ENCODE measurements around the gene MAP3K21. TPM values are rescaled to one million over a fixed set of nuclear protein-coding genes. Genes with fewer than 3 reads are reported as not detected.

Gene MAP3K21
- total RNA-seq, 4 donors from 2014 or later, result 6.4 to 12.4 (median 9.0) TPM

- Histone ChIP-seq H3K9me3 (no peaks in the 10 kb centered on the region), H3K4me1 (no peaks in the 10 kb centered on the region), H3K4me3 (replicated peaks in 1 of 3) (no peak overlapping the region), H3K27ac (no peak overlapping the region), H3K36me3 (peaks cover 0 to 6% of the 10 kb centered on the region in 2 donors), H3K27me3 (no peaks in the 10 kb centered on the region)
- WGBS, 2 donors, result 78 to 92% methylated on average over 3 of the region's 3 CpGs
- intact Hi-C loops (cut with DNase I), result no loop called here
- TF ChIP-seq POLR2A (IDR thresholded peaks at IDR 0.05), result no peak
- TF ChIP-seq, protein P1, sequence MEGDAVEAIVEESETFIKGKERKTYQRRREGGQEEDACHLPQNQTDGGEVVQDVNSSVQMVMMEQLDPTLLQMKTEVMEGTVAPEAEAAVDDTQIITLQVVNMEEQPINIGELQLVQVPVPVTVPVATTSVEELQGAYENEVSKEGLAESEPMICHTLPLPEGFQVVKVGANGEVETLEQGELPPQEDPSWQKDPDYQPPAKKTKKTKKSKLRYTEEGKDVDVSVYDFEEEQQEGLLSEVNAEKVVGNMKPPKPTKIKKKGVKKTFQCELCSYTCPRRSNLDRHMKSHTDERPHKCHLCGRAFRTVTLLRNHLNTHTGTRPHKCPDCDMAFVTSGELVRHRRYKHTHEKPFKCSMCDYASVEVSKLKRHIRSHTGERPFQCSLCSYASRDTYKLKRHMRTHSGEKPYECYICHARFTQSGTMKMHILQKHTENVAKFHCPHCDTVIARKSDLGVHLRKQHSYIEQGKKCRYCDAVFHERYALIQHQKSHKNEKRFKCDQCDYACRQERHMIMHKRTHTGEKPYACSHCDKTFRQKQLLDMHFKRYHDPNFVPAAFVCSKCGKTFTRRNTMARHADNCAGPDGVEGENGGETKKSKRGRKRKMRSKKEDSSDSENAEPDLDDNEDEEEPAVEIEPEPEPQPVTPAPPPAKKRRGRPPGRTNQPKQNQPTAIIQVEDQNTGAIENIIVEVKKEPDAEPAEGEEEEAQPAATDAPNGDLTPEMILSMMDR (IDR thresholded peaks at IDR 0.05), result no peak
- no peak for DNase-seq
Observed at GRCh38 chr1:233383984-233384383, 56.5 kb downstream of the MAP3K21 start.

- no peaks in the 10 kb centered on the region for H3K4me1 ChIP-seq
- intact Hi-C loops (cut with DNase I), result no loop called here
- TF ChIP-seq, protein P1 (IDR thresholded peaks at IDR 0.05), result no peak
- no peak for TF ChIP-seq POLR2A (IDR thresholded peaks at IDR 0.05)
- no peaks in the 10 kb centered on the region for H3K27me3 ChIP-seq
- H3K36me3 ChIP-seq, result peaks cover 0 to 6% of the 10 kb centered on the region in 2 donors
- no peak overlapping the region for H3K27ac ChIP-seq
- peak in 1 of 2 donors; percentile 13 for DNase-seq
- no peak overlapping the region for H3K4me3 ChIP-seq (replicated peaks in 1 of 3)
- WGBS, 2 donors, result 88 to 92% methylated on average over 2 of the region's 2 CpGs
- H3K9me3 ChIP-seq, result no peaks in the 10 kb centered on the region
Observed at GRCh38 chr1:233386336-233386735, 58.8 kb downstream of the MAP3K21 start.

GRCh38 chr1:233387585-233387984 is 60.1 kb downstream of the MAP3K21 start:
- DNase-seq, result no peak
- no peak overlapping the region for H3K4me3 ChIP-seq (replicated peaks in 1 of 3)
- H3K9me3 ChIP-seq, result no peaks in the 10 kb centered on the region
- no peak for TF ChIP-seq POLR2A (IDR thresholded peaks at IDR 0.05)
- TF ChIP-seq, protein P1 (IDR thresholded peaks at IDR 0.05), result no peak
- 66 to 77% methylated on average over 3 of the region's 3 CpGs for WGBS, 2 donors
- H3K27me3 ChIP-seq, result no peaks in the 10 kb centered on the region
- intact Hi-C loops (cut with DNase I), result no loop called here
- no peak overlapping the region for H3K27ac ChIP-seq
- H3K36me3 ChIP-seq, result peaks cover 0 to 1% of the 10 kb centered on the region in 2 donors
- H3K4me1 ChIP-seq, result no peaks in the 10 kb centered on the region

DNA sequence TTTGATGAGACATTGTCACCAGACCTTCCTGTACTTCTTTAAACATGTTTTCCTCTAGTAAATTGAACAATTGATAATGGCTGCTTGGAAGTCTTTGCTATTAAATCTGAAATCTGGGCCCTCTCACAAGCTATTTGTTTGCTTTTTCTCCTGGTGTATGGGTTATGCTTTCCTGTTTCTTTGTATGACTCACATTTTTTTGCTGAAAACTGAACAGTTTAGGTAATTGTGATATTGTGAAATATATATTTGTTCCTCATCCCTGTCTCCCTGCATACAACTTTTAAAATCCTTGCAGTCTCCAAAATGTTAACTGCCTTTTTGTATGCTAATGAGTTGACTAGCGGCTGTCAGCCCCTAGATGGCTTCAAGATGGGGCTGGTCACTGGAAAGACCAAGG is 61.6 kb downstream of the MAP3K21 start:
- no peaks in the 10 kb centered on the region for H3K36me3 ChIP-seq
- intact Hi-C loops (cut with DNase I), result no loop called here
- DNase-seq, result no peak
- H3K4me1 ChIP-seq, result no peaks in the 10 kb centered on the region
- no peaks in the 10 kb centered on the region for H3K27me3 ChIP-seq
- WGBS, 2 donors, result 92 to 93% methylated on average over 1 of the region's 1 CpG
- TF ChIP-seq, protein P1 (IDR thresholded peaks at IDR 0.05), result no peak
- no peaks in the 10 kb centered on the region for H3K9me3 ChIP-seq
- no peak overlapping the region for H3K4me3 ChIP-seq (replicated peaks in 1 of 3)
- no peak overlapping the region for H3K27ac ChIP-seq

DNA sequence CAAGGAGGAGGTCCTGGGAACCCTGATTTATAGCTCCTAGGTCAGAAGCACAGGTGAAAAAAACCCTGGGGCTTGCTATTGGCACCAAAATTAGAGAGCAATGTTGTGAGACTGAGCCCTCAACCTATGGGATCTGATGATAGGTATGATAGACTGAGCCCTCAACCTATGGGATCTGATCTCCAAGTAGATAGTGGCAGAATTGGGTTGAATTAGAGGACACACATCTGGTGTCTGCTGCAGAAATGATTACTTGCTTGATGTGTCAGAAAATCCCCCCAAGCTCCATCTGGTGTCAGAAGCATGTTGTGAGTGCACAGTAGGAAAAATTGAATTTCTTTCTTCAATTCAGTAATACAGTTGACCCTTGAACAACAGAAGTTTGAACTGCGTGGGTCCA is 62.4 kb downstream of the MAP3K21 start:
- WGBS, 2 donors, result 91 to 96% methylated on average over 1 of the region's 1 CpG
- H3K27me3 ChIP-seq, result no peaks in the 10 kb centered on the region
- no peaks in the 10 kb centered on the region for H3K36me3 ChIP-seq
- H3K4me3 ChIP-seq (replicated peaks in 1 of 3), result no peak overlapping the region
- no peaks in the 10 kb centered on the region for H3K9me3 ChIP-seq
- no peak overlapping the region for H3K27ac ChIP-seq
- intact Hi-C loops (cut with DNase I), result no loop called here
- H3K4me1 ChIP-seq, result no peaks in the 10 kb centered on the region
- DNase-seq, result no peak
- no peak for TF ChIP-seq POLR2A (IDR thresholded peaks at IDR 0.05)
- TF ChIP-seq, protein P1 (IDR thresholded peaks at IDR 0.05), result no peak

Data from thyroid gland (tissue), 4 donors.